Activated B cell treated with CpG ODN at 0.5 μM for 24 hours (primary cell): ENCODE measurements around the gene PIGC. TPM values are rescaled to one million over a fixed set of nuclear protein-coding genes. Genes with fewer than 3 reads are reported as not detected.

Experiments
- ATAC-seq: fragments of 200-7000 bp; cut with Tn5 transposase; one replicate; pipeline ENCODE4 v1.10.0; 2021; ENCODE audit warnings: low read depth, mild to moderate bottlenecking, moderate library complexity
- CTCF ChIA-PET: fragments of 350-600 bp; sonication (Branson Sonifier 250); formaldehyde crosslinking; loops from one replicate; lab custom pipeline; 2021; ENCODE audit warnings: antibody characterized with exemption; lab: Charles Lee
- POLR2A ChIA-PET: fragments of 350-600 bp; sonication (Branson Sonifier 250); formaldehyde crosslinking; loops from one replicate; lab custom pipeline; 2021; ENCODE audit warnings: antibody characterized with exemption; lab: Charles Lee
- DNase-seq: peaks from one replicate; pipeline ENCODE4 v3.0.0; 2022
- H3K27ac Mint-ChIP-seq: one replicate; pipeline ENCODE4 v1.8.0; 2020; ENCODE audit warnings: mixed read lengths
- H3K27me3 Mint-ChIP-seq: one replicate; pipeline ENCODE4 v1.8.0; 2021; ENCODE audit warnings: mixed read lengths
- H3K36me3 Mint-ChIP-seq: one replicate; pipeline ENCODE4 v1.8.0; 2021; ENCODE audit warnings: low read depth, mixed read lengths
- H3K4me1 Mint-ChIP-seq: one replicate; pipeline ENCODE4 v1.8.0; 2021; ENCODE audit warnings: mixed read lengths
- H3K4me3 Mint-ChIP-seq: one replicate; pipeline ENCODE4 v1.8.0; 2020; ENCODE audit warnings: mild to moderate bottlenecking, mixed read lengths
- H3K9me3 Mint-ChIP-seq: one replicate; pipeline ENCODE4 v1.8.0; 2020; ENCODE audit warnings: mixed read lengths
- intact Hi-C: fragments of 100-400 bp; cut with micrococcal nuclease; formaldehyde crosslinking; loops from one replicate; pipeline ENCODE4 v1.15.1; 2024
- total RNA-seq: library from RNA; stranded (reverse); gene quantifications from 2 replicates; pipeline ENCODE4 v1.2.3, GENCODE V29; 2022
- TF ChIP-seq, protein P1 (sequence below): fragments of 200-600 bp; IDR thresholded peaks from one replicate; pipeline ENCODE4 v1.8.0; 2022; ENCODE audit warnings: antibody characterized with exemption, mild to moderate bottlenecking

Gene PIGC
- total RNA-seq, 1 donor from 2014 or later: 24.2 TPM

DNA sequence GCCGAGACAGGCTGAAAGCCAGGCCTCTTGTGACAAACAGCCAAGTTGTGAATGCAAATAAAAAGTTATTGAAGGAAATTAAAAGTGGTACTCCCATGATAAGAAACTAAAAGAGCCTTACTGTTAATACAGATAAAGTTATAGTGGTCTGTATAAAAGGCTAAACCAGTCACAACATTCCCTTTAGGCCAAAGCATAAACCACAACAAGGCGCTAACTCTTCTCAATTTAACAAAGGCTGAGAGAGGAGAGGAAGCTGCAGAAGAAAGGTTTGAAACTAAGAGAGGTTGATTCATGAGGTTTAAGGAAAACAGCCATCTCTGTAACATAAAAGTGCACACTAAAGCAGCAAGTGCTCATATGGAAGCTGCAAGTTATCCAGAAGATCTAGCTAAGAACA lies 12.7 kb downstream of the PIGC start:
- ATAC-seq (no peak), DNase-seq (no peak)
- ChIA-PET CTCF (interaction anchor here (6.1 kb wide), 1 partner anchor 428 kb away, joined by 50 read pairs; no protein-coding TSS in a partner anchor), POLR2A (interaction anchor here (0.6 kb wide), 1 partner anchor 323 kb away, joined by 3 read pairs; no protein-coding TSS in a partner anchor)
- Mint-ChIP-seq H3K9me3 (no peaks in the 10 kb centered on the region), H3K27me3 (no peaks in the 10 kb centered on the region), H3K27ac (no peak overlapping the region), H3K36me3 (peaks cover 8% of the 10 kb centered on the region), H3K4me3 (no peak overlapping the region), H3K4me1 (peaks cover 13% of the 10 kb centered on the region)
- intact Hi-C loops: no loop called here
- TF ChIP-seq, protein P1, sequence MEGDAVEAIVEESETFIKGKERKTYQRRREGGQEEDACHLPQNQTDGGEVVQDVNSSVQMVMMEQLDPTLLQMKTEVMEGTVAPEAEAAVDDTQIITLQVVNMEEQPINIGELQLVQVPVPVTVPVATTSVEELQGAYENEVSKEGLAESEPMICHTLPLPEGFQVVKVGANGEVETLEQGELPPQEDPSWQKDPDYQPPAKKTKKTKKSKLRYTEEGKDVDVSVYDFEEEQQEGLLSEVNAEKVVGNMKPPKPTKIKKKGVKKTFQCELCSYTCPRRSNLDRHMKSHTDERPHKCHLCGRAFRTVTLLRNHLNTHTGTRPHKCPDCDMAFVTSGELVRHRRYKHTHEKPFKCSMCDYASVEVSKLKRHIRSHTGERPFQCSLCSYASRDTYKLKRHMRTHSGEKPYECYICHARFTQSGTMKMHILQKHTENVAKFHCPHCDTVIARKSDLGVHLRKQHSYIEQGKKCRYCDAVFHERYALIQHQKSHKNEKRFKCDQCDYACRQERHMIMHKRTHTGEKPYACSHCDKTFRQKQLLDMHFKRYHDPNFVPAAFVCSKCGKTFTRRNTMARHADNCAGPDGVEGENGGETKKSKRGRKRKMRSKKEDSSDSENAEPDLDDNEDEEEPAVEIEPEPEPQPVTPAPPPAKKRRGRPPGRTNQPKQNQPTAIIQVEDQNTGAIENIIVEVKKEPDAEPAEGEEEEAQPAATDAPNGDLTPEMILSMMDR: no peak

DNA sequence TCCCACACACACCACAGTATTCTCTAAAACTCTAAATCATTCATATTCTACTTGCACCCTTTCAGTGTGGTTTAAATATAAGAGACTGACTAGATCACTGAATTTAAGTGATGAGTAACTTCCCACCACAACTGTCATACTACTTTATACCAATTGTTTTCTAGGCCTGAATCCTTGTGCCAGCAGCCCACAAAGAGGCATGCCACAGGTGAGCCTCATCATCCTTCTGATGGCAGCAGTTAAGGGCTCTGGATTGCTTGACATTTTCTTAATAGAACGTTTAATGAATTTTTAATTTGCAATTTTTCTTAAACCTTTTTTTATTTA lies 13.8 kb downstream of the PIGC start:
- Mint-ChIP-seq H3K9me3 (no peaks in the 10 kb centered on the region), H3K4me1 (peaks cover 13% of the 10 kb centered on the region), H3K27ac (no peak overlapping the region), H3K4me3 (no peak overlapping the region), H3K27me3 (no peaks in the 10 kb centered on the region), H3K36me3 (peaks cover 8% of the 10 kb centered on the region)
- ChIA-PET POLR2A (no interaction called here), CTCF (interaction anchor here (0.6 to 6.1 kb wide), 9 partner anchors 9 to 629 kb away, joined by 3 to 50 read pairs (median 4); partner anchors contain the start of gene PIGC)
- ATAC-seq: no peak
- DNase-seq: no peak
- TF ChIP-seq, protein P1: no peak
- intact Hi-C loops: no loop called here

DNA sequence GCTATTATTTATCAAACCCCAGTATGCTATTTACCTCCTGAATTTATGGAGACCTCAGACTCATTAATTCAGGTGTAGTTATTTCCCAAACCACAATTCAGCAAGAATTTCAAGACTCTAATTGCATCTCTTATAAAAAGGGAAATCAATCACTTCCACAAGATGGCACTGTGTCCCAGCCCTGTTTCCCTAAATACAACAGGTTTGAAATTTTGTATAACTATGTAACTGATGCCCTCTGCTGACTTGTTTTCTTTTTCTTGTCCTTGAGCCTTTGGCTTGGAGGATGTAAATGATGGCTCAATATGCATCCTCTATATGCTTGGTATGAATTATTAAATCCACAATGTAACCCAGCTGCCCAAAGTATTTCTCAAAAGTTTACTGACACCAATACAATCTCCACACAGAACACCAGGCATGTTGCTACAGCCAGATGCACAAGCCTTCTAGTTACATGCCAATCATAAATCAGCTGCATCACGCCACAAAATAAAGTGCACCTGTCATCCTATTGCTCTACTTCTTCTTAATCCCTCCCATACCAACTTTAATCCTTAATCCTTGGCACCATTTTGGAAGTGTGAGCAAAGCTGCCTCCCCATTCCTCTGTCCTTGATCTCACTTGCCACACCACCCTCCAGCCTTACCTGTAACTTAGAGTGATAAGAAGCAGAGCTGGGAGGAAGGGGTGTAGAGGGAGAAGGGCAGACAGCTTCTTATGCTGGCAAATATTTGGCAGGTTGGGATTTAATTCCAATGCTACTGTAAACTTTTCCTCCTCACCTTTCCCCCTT lies 14.3 kb downstream of the PIGC start:
- ChIA-PET CTCF (interaction anchor here (0.6 to 6.1 kb wide), 10 partner anchors 10 to 628 kb away, joined by 3 to 50 read pairs (median 4); partner anchors contain the start of gene PIGC), POLR2A (no interaction called here)
- TF ChIP-seq, protein P1: no peak
- no peaks in the 10 kb centered on the region for H3K9me3 Mint-ChIP-seq
- H3K4me3 Mint-ChIP-seq: no peak overlapping the region
- DNase-seq: no peak
- no peaks in the 10 kb centered on the region for H3K27me3 Mint-ChIP-seq
- H3K4me1 Mint-ChIP-seq: peaks cover 13% of the 10 kb centered on the region
- H3K36me3 Mint-ChIP-seq: peaks cover 8% of the 10 kb centered on the region
- H3K27ac Mint-ChIP-seq: no peak overlapping the region
- ATAC-seq: peak; percentile 67
- intact Hi-C loops: loop anchor here (1.0 to 2.0 kb wide), 5 partner anchors 15 to 628 kb away; partner anchors contain the start of gene PIGC

DNA sequence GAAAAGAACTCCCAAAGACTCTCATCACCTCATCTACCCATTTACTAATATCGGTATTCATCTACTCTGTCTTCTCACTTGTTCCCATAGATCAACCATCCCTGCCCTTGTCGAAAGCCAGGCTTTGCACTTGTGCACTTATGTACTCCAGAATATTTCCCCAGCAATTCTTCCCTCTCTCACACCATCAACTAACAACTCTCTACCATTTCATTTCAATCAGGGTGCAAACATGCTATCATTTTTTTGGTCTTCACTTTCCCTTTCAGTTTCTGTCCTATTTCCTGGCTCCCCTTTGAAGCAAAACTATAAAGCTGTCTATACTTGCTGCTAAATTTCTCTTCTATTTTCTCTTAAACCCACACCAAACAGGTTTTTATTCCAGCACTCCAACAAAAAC lies 16.7 kb downstream of the PIGC start:
- intact Hi-C loops: no loop called here
- Mint-ChIP-seq H3K4me1 (peaks cover 10% of the 10 kb centered on the region), H3K27me3 (no peaks in the 10 kb centered on the region), H3K4me3 (no peak overlapping the region), H3K9me3 (no peaks in the 10 kb centered on the region), H3K27ac (no peak overlapping the region), H3K36me3 (peaks cover 2% of the 10 kb centered on the region)
- TF ChIP-seq, protein P1: no peak
- CTCF ChIA-PET: interaction anchor here (1.1 to 6.1 kb wide), 3 partner anchors 17 to 627 kb away, joined by 3 to 50 read pairs (median 3); no protein-coding TSS in a partner anchor
- POLR2A ChIA-PET: no interaction called here
- ATAC-seq (no peak), DNase-seq (no peak)

DNA sequence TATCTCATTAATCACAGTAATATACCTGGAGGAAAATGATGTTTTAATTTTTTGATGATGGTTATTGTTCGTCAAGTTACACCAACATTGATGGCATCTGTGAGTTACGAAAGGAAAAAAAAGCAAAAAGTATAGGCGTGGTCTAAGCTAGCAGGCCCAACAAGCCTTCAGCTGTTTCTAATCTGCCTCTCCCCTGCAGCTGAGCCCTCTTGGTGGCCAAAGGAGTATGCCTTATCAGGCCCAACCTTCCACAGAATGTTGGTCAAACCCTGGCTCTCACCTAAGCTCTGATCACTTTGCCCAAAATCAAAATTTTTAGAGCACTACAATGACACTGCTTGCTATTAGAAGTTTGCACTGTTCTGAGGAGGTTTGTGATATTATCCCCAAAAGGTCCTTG lies 18.5 kb downstream of the PIGC start:
- DNase-seq: no peak
- peaks cover 2% of the 10 kb centered on the region for H3K4me1 Mint-ChIP-seq
- no peak overlapping the region for H3K27ac Mint-ChIP-seq
- no peak for ATAC-seq
- CTCF ChIA-PET: no interaction called here
- intact Hi-C loops: no loop called here
- TF ChIP-seq, protein P1: no peak
- POLR2A ChIA-PET: no interaction called here
- H3K9me3 Mint-ChIP-seq: no peaks in the 10 kb centered on the region
- no peaks in the 10 kb centered on the region for H3K36me3 Mint-ChIP-seq
- no peak overlapping the region for H3K4me3 Mint-ChIP-seq
- H3K27me3 Mint-ChIP-seq: no peaks in the 10 kb centered on the region
